C4-2B (cell line): ENCODE measurements around the gene ABL2.

ENCODE experiments used
- ZFX ChIP-seq: fragments of 450-650 bp; IDR thresholded peaks from 2 replicates; pipeline ENCODE4 v1.6.1; 2017
- TF ChIP-seq, protein P1 (sequence below): fragments of 450-650 bp; conservative IDR thresholded peaks from 2 replicates; pipeline ENCODE4 v1.5.1; 2017; ENCODE audit warnings: mild to moderate bottlenecking

DNA sequence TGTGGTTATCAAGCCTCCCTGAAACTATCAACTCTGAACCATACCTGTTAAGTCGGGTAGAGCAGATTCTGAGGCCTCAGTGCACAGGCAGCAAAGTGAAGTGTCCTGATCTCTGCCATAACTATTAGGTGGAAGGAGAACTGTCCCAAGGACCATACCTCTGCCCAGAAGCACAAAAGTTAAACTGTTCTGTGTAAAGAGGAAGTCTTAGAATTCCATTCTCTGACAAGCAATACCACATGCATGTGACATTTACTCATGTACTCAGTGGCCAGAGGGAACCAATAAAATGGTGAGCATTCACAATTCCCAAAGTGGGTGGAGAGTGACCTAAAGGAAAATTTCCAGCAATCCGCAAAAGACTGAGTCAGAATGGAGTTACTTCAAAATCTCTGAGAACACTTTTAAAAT, 86.6 kb downstream of the ABL2 start:
- TF ChIP-seq, protein P1, sequence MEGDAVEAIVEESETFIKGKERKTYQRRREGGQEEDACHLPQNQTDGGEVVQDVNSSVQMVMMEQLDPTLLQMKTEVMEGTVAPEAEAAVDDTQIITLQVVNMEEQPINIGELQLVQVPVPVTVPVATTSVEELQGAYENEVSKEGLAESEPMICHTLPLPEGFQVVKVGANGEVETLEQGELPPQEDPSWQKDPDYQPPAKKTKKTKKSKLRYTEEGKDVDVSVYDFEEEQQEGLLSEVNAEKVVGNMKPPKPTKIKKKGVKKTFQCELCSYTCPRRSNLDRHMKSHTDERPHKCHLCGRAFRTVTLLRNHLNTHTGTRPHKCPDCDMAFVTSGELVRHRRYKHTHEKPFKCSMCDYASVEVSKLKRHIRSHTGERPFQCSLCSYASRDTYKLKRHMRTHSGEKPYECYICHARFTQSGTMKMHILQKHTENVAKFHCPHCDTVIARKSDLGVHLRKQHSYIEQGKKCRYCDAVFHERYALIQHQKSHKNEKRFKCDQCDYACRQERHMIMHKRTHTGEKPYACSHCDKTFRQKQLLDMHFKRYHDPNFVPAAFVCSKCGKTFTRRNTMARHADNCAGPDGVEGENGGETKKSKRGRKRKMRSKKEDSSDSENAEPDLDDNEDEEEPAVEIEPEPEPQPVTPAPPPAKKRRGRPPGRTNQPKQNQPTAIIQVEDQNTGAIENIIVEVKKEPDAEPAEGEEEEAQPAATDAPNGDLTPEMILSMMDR = no peak
- no peak for TF ChIP-seq ZFX
